HAP-1 (cell line): Measurements from ENCODE around the gene SEC23B.
A peak's percentile ranks its signal among the peaks of the same experiment; 100 is the strongest.
"Not testable (repeated sequence)": the region's sequence is repeated elsewhere in the genome, so short reads cannot be mapped to it uniquely, and the experiment has no call there.

Experiments
- DNase-seq, 2 experiments: peaks; one replicate each; pipeline ENCODE4 v3.0.0-alpha.2; 2016 to 2020; ENCODE audit warnings: low spot score in 2 of 2
- H3K27me3 ChIP-seq: fragments of 250-450 bp; sonication (Bioruptor Pico); 2 replicates; pipeline ENCODE4 v1.5.1; 2020; ENCODE audit warnings: low read depth, mild to moderate bottlenecking, moderate library complexity
- H3K36me3 ChIP-seq: fragments of 250-450 bp; sonication (Bioruptor Pico); replicated peaks from 2 replicates; pipeline ENCODE4 v1.5.1; 2020; ENCODE audit warnings: mild to moderate bottlenecking
- H3K4me1 ChIP-seq: fragments of 250-450 bp; sonication (Bioruptor Pico); 2 replicates; pipeline ENCODE4 v1.5.1; 2020; ENCODE audit warnings: mild to moderate bottlenecking
- H3K4me3 ChIP-seq: fragments of 250-450 bp; sonication (Bioruptor Pico); 2 replicates; pipeline ENCODE4 v1.5.1; 2020; ENCODE audit warnings: mild to moderate bottlenecking, moderate library complexity
- H3K9me3 ChIP-seq: fragments of 250-450 bp; sonication (Bioruptor Pico); 2 replicates; pipeline ENCODE4 v1.5.1; 2020; ENCODE audit warnings: mild to moderate bottlenecking, moderate library complexity
- in situ Hi-C: fragments of 300-500 bp; cut with MboI; formaldehyde crosslinking; loops from 3 replicates; pipeline ENCODE4 v1.14.3; 2020; ENCODE audit warnings: low sequenced_read_pairs, inconsistent platforms, mixed read lengths

The SEC23B gene

DNA sequence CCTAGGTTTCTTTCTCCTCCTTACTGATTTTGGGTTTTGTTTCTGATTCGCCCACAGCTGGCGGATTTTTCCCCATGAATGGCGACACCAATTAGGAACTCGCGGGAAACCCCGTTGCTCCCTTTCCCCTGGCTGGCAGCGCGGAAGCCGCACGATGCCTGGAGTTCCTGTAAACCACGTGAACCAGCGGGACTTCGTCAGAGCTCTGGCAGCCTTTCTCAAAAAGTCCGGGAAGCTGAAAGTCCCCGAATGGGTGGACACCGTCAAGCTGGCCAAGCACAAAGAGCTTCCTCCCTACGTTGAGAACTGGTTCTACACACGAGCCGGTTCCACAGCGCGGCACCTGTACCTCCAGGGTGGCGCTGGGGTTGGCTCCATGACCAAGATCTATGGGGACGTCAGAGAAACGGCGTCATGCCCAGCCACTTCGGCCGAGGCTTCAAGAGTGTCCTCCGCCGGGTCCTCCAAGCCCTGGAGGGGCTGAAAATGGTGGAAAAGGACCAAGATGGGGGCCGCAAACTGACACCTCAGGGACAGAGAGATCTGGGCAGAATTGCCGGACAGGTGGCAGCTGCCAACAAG, 3.2 kb upstream of the SEC23B start:
- Histone ChIP-seq H3K4me3 (no peak overlapping the region), H3K36me3 (peaks cover under 1% of the 10 kb centered on the region; the same call in 1 of the 2 replicates), H3K4me1 (peaks cover 7% of the 10 kb centered on the region), H3K27me3 (no peaks in the 10 kb centered on the region), H3K9me3 (no peaks in the 10 kb centered on the region)
- DNase-seq = no peak
- in situ Hi-C loops = no loop called here

DNA sequence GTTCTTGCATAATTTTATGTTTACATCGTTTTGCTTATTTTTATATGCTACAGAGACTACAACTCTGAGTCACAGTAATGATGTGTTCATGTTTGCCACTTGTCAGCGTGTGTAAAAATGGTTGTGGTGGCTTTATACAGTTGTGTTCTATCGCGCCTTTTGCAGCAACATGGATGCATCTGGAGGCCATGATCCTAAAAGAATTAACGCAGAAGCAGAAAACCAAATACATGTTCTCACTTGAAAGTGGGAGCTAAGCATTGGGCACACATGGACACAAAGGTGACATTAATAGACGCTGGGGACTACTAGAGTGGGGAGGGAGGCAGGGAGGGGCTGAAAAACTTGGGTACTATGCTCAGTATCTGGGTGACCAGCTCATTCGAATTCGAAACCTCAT, 996 bp upstream of the SEC23B start:
- Histone ChIP-seq H3K4me3 (peak overlapping the region; percentile 90), H3K27me3 (no peaks in the 10 kb centered on the region), H3K9me3 (no peaks in the 10 kb centered on the region), H3K4me1 (peaks cover 7% of the 10 kb centered on the region), H3K36me3 (peaks cover 22% of the 10 kb centered on the region)
- in situ Hi-C loops = no loop called here
- DNase-seq = no peak

DNA sequence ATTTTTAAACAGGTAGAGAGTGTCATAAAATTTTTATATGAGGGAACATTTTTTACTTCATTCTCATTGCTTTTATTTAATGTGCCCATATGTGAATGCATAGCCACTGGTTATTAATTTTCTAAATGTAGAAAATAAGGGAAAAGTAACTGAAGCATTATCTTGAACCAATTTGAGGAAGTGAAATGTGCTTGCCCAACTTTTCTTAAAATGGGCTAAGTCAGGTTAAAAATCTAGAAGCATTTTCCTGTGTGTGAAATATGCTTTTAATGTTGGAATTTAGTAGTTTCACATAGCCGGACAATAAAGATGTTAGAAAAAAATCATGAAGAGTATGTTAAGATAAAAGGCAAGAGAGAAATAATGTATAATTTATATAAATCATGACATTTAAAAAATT, 3.8 kb downstream of the SEC23B start:
- H3K27me3 ChIP-seq = no peaks in the 10 kb centered on the region
- H3K36me3 ChIP-seq = peaks cover 50% of the 10 kb centered on the region
- peaks cover 7% of the 10 kb centered on the region for H3K4me1 ChIP-seq
- H3K9me3 ChIP-seq = no peaks in the 10 kb centered on the region
- in situ Hi-C loops = no loop called here
- H3K4me3 ChIP-seq = no peak overlapping the region
- no peak for DNase-seq

DNA sequence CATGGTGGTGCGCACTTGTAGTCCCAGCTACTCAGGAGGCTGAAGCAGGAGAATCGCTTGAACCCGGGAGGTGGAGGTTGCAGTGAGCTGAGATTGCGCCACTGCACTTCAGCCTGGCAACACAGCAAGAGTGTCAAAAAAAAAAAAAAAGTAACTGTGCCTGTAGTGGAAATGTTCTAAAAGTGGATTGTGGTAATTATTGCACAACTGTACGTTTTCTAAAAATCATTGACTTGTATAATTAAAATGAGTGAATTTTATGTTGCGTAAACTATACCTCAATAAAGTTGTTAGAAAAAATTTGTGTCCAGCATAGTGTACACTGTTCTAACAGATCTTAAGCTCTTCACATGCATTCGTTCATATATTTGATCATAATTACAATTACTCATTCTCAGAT, 5.5 kb downstream of the SEC23B start:
- no peak for DNase-seq
- Histone ChIP-seq H3K4me3 (no peak overlapping the region), H3K9me3 (no peaks in the 10 kb centered on the region), H3K4me1 (peaks cover 4% of the 10 kb centered on the region; the same call in 1 of the 2 replicates), H3K36me3 (peaks cover 50% of the 10 kb centered on the region), H3K27me3 (no peaks in the 10 kb centered on the region)
- in situ Hi-C loops = no loop called here

DNA sequence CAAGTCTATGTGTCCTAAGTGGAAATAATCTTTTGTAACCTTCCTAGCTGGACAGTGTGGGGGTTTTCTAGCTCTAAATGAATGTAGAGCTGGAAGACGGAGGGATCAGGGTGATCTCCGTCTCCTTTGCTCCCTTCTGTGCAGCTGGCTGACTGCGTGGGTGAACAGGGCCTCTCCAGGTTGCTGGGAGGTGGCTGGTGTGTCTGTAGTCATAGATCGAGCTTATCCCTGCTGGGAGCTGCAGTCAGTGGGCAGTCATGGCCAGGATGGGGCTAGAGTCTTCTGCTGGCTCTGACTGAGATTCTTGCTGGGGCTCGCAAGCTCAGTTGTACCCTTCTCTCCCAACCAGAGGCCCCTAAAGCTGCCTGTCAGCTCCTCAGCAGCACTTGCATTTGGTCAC, 6.4 kb downstream of the SEC23B start:
- Histone ChIP-seq H3K27me3 (no peaks in the 10 kb centered on the region), H3K4me3 (no peak overlapping the region), H3K4me1 (no peaks in the 10 kb centered on the region), H3K9me3 (no peaks in the 10 kb centered on the region), H3K36me3 (peaks cover 50% of the 10 kb centered on the region)
- in situ Hi-C loops = no loop called here
- DNase-seq = no peak

DNA sequence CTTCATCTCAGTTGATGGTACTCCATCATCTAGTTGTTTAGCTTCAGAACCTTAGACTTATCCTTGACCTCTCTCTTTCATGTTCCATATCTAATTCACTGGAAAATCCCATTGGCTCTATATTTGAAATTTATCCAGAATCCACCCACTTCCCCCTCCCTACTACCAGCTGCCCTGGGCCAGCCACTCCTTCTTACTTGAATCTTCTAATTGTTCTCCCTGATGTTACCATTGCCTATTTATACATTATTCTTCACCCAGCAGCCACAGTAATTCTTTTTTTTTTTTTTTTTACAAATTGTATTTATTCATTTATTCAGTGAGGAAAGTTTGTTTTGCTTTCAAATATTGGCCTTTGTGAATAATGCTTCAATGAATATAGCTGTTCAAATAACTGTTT, 8.2 kb downstream of the SEC23B start:
- no peak for DNase-seq
- Histone ChIP-seq H3K4me1 (no peaks in the 10 kb centered on the region), H3K27me3 (no peaks in the 10 kb centered on the region), H3K9me3 (no peaks in the 10 kb centered on the region), H3K36me3 (peaks cover 36% of the 10 kb centered on the region), H3K4me3 (no peak overlapping the region)
- in situ Hi-C loops = no loop called here

DNA sequence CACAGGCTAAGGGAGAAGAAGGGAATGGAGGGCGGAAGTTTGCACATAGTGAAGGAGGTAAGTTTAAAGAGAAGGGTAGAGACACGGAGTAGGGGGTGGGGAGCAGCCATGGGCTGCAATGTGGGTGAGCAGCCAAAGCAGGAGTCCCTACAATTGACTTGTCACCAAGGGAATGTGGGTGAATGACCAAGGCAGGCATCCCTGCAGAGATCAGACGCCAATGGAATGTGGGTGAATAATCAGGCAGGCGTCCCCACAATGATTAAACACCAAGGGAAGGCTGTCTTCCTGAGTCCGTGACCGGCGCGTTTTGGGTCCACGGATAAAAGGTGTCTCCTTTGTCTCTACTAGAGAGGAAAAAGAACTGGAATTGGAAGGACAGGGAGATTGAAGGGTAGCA, 14.3 kb downstream of the SEC23B start:
- DNase-seq, H3K9me3 ChIP-seq, H3K27me3 ChIP-seq, in situ Hi-C loops, H3K4me3 ChIP-seq, H3K4me1 ChIP-seq: not testable (repeated sequence)
- peaks cover 32% of the 10 kb centered on the region for H3K36me3 ChIP-seq

DNA sequence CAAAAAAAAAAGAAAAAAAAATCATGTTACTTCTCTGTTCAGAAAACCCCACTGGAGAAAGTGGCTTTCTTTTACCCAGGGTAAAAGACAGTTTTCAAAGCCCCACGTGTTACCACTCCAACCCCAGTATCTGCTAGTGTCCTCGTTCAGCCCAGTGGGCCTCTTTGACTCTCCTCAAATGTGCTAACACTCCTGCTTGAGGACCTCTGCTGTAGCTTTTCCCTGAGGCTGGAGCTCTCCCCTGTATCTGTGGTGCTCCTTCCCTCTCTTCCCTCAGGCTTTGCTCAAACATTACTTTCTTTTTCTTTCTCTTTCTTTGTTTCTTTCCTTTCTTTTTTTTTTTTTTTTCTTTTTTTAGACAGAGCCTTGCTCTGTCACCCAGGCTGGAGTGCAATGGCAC, 15.3 kb downstream of the SEC23B start:
- peaks cover 39% of the 10 kb centered on the region for H3K36me3 ChIP-seq

DNA sequence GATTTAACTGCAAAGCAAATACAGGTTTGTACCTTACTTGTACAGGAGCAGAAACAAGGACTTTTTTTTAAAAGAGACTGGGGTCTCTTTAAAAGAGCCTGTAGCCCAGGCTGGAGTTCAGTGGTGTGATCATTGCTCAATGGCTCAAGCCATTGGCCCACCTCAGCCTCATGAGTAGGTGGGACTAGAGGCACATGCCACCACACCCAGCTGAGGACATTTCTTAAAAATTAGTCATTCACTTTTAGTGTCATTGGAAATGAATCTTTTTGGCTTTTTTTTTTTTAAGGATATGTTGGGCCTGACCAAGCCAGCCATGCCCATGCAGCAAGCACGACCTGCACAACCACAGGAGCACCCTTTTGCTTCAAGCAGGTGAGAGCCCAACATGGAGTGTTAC, 16.9 kb downstream of the SEC23B start:
- Histone ChIP-seq H3K27me3 (no peaks in the 10 kb centered on the region), H3K36me3 (peaks cover 55% of the 10 kb centered on the region), H3K9me3 (no peaks in the 10 kb centered on the region), H3K4me1 (no peaks in the 10 kb centered on the region), H3K4me3 (no peak overlapping the region)
- in situ Hi-C loops = no loop called here
- DNase-seq = no peak

More for the DNA sequence above, 15.3 kb downstream of the SEC23B start:
- DNase-seq = no peak
- Histone ChIP-seq H3K4me1 (no peaks in the 10 kb centered on the region), H3K9me3 (no peaks in the 10 kb centered on the region), H3K27me3 (no peaks in the 10 kb centered on the region), H3K4me3 (no peak overlapping the region)
- in situ Hi-C loops = no loop called here

DNA sequence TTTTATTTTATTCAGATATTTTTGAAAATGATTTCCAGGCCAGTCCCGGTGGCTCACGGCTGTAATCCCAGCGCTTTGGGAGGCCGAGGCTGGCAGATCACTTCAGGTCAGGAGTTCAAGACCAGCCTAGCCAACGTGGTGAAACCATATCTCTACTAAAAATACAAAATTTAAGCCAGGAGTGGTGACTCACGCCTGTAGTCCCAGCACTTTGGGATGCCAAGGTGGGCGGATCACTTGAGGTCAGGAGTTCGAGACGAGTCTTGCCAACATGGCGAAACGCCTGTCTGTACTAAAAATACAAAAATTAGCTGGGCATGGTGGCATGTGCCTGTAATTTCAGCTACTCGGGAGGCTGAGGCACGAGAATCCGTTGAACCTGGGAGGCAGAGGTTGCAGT, 19.0 kb downstream of the SEC23B start:
- in situ Hi-C loops, H3K4me3 ChIP-seq, H3K27me3 ChIP-seq, H3K9me3 ChIP-seq, DNase-seq, H3K4me1 ChIP-seq: not testable (repeated sequence)
- H3K36me3 ChIP-seq = peaks cover 70% of the 10 kb centered on the region

DNA sequence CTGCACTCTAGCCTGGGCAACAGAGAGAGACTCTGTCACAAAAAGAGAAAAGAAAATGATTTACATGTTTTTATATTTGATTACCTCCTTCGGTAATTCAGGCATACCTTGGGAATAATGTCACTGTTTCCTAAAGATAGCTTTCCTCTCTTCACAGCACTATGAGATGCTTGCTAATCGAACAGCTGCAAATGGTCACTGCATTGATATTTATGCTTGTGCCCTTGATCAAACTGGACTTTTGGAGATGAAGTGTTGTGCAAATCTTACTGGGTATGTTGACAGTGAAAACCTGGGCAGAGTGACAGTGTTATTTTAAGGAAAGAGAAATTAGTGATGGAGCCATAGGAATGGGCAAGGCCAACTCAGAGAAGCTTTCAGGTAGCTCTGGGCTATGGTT, 19.6 kb downstream of the SEC23B start:
- Histone ChIP-seq H3K36me3 (peaks cover 74% of the 10 kb centered on the region), H3K4me3 (no peak overlapping the region), H3K27me3 (no peaks in the 10 kb centered on the region), H3K9me3 (no peaks in the 10 kb centered on the region), H3K4me1 (no peaks in the 10 kb centered on the region)
- in situ Hi-C loops = no loop called here
- no peak for DNase-seq

DNA sequence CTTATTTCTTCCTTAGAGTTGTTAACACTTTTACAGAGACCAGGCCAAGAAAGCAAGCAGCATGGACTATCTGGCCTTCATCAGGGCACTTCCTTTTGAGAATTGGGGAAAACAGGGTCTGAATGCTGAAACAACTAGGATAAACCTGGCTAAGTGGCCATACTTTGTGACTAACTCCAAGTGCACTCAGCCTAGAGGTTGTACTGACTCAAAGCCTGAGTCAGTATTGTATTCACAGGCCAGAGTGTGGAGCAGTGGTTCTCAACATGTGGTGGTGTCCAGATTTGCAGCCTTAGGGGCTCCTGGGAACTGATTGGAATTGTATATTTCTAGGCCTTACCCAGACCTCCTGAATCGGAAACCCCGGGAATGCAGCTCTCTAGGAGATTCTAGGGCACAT, 20.1 kb downstream of the SEC23B start:
- no peak for DNase-seq
- Histone ChIP-seq H3K4me1 (no peaks in the 10 kb centered on the region), H3K27me3 (no peaks in the 10 kb centered on the region), H3K9me3 (no peaks in the 10 kb centered on the region), H3K4me3 (no peak overlapping the region), H3K36me3 (peaks cover 79% of the 10 kb centered on the region)
- in situ Hi-C loops = no loop called here

DNA sequence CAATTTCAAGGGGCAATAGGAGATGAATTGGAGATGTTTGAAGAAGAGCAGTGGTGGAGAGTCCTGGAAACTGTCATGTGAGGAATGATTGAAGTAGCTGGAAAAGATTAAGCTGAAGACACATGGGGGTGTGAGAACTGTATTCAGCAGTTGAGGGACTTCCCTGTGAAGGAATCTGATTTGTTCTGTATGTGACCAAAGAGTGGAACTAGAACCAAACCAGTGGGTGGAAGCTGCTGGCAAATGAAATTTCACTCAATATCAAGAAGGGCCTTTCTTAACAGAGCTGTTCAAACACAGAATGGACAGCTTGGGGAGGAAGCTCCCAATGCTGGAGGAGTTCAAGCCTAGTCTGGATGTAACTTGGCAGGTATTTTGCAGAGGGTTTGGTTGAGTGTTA, 21.3 kb downstream of the SEC23B start:
- no peaks in the 10 kb centered on the region for H3K9me3 ChIP-seq
- no peak for DNase-seq
- H3K36me3 ChIP-seq = peaks cover 89% of the 10 kb centered on the region
- H3K4me1 ChIP-seq = no peaks in the 10 kb centered on the region
- in situ Hi-C loops = no loop called here
- H3K27me3 ChIP-seq = no peaks in the 10 kb centered on the region
- no peak overlapping the region for H3K4me3 ChIP-seq

DNA sequence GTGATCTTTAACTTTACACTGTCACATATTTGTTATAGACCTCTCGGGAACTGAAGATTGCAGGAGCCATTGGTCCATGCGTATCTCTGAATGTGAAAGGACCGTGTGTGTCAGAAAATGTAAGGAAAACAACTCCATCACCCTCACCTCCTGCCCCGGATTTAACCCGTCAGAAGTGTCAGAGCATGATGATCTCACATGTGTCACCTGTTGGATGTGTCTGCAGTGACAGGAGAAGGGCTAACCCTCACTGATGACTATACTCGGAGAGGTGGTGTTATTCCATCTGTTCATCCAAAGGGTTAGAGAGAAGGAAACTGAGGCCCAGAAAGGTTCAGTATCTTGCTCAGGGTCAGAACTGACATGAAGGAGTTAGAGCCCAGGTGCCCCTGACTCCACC, 24.9 kb downstream of the SEC23B start:
- H3K36me3 ChIP-seq = peaks cover 78% of the 10 kb centered on the region
- H3K27me3 ChIP-seq = no peaks in the 10 kb centered on the region
- H3K4me3 ChIP-seq = no peak overlapping the region
- no peaks in the 10 kb centered on the region for H3K9me3 ChIP-seq
- no peak for DNase-seq
- in situ Hi-C loops = no loop called here
- H3K4me1 ChIP-seq = no peaks in the 10 kb centered on the region

DNA sequence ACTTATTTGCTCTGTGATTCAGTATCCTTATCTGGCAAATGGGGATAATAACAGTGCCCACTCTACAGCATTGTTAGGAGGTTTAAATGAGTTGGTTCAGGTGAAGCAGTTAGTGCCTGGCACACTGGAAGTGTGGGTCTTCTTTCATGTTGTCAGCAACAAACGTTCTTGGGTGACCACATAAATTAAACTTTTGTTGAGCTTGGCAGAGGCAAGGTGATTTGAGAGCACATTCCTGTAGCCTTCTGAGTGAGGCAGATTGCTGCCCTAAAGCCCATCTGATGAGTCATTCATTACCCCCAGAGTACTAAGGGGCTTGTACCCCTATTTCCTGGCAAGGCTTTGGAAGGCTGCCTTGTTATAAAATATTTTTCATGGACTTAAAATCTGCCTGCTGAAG, 25.8 kb downstream of the SEC23B start:
- Histone ChIP-seq H3K4me1 (no peaks in the 10 kb centered on the region), H3K4me3 (no peak overlapping the region), H3K36me3 (peaks cover 73% of the 10 kb centered on the region), H3K9me3 (no peaks in the 10 kb centered on the region), H3K27me3 (no peaks in the 10 kb centered on the region)
- no peak for DNase-seq
- in situ Hi-C loops = no loop called here
